CD4-positive, CD25-positive, alpha-beta regulatory T cell (primary cell): ENCODE data around the gene S100A8. TPM values are rescaled to one million over a fixed set of nuclear protein-coding genes. Genes with fewer than 3 reads are reported as not detected.

Experiments
- ATAC-seq, 2 donors: fragments of 150-1000 bp; cut with Tn5 transposase; one replicate each; pipeline ENCODE4 v1.10.0; 2021; ENCODE audit warnings: low read depth in 2 of 2, moderate number of reproducible peaks in 2 of 2, moderate library complexity in 1 of 2
- DNase-seq, 3 donors: peaks; one replicate each; pipeline versions ENCODE4 v3.0.0 to v3.0.0-alpha.2; 2012 to 2022; ENCODE audit warnings: mixed read lengths in 1 of 3
- H3K27ac ChIP-seq: one replicate; pipeline ENCODE4 v1.7.0; 2013; ENCODE audit warnings: mild to moderate bottlenecking, low read length; ENCODE audit not compliant: insufficient read depth, poor library complexity, severe bottlenecking
- H3K27me3 ChIP-seq: one replicate; pipeline ENCODE4 v1.7.0; 2013; ENCODE audit warnings: low read length; ENCODE audit not compliant: control insufficient read depth, insufficient read depth
- H3K36me3 ChIP-seq: one replicate; pipeline ENCODE4 v1.7.0; 2013; ENCODE audit warnings: mild to moderate bottlenecking, low read length, moderate library complexity; ENCODE audit not compliant: control insufficient read depth, insufficient read depth
- H3K4me1 ChIP-seq: 2 replicates; pipeline ENCODE4 v1.7.0; 2013; ENCODE audit warnings: mild to moderate bottlenecking, low read length; ENCODE audit not compliant: insufficient read depth, control insufficient read depth, poor library complexity, severe bottlenecking
- H3K4me3 ChIP-seq: one replicate; pipeline ENCODE4 v1.7.0; 2013; ENCODE audit warnings: low read depth, mild to moderate bottlenecking, low read length, moderate library complexity
- H3K9me3 ChIP-seq, 2 experiments: 1 replicate in 1 of 2; 2 replicates in 1 of 2; pipeline ENCODE4 v1.7.0; 2013; ENCODE audit warnings: low read length in 2 of 2, mild to moderate bottlenecking in 1 of 2, moderate library complexity in 1 of 2; ENCODE audit not compliant: control insufficient read depth in 2 of 2
- H3K27ac Mint-ChIP-seq, 3 donors: one replicate each; pipeline ENCODE4 v1.8.0; 2020 to 2022; ENCODE audit warnings: mild to moderate bottlenecking in 3 of 3, mixed read lengths in 3 of 3, moderate library complexity in 2 of 3
- H3K27me3 Mint-ChIP-seq: one replicate; pipeline ENCODE4 v1.8.0; 2022; ENCODE audit warnings: mild to moderate bottlenecking, mixed read lengths
- H3K36me3 Mint-ChIP-seq: one replicate; pipeline ENCODE4 v1.8.0; 2020; ENCODE audit warnings: mixed read lengths
- H3K4me1 Mint-ChIP-seq, 4 donors: one replicate each; pipeline ENCODE4 v1.8.0; 2020 to 2022; ENCODE audit warnings: mixed read lengths in 4 of 4, mild to moderate bottlenecking in 1 of 4
- H3K4me3 Mint-ChIP-seq, 4 donors: one replicate each; pipeline ENCODE4 v1.8.0; 2020 to 2022; ENCODE audit warnings: mild to moderate bottlenecking in 4 of 4, mixed read lengths in 4 of 4, moderate library complexity in 3 of 4
- H3K9me3 Mint-ChIP-seq, 7 donors: one replicate each; pipeline ENCODE4 v1.8.0; 2020 to 2022; ENCODE audit warnings: mixed read lengths in 7 of 7, mild to moderate bottlenecking in 3 of 7, moderate library complexity in 2 of 7
- polyA plus RNA-seq, 4 donors: library from polyadenylated mRNA; unstranded; fragments of 300-500 nt; fragmentation: Illumina TruSeq; gene quantifications; one replicate each; pipeline ENCODE4 v1.2.3, GENCODE V29; 2021
- total RNA-seq: library from RNA; stranded (reverse); gene quantifications from one replicate; pipeline ENCODE4 v1.2.3, GENCODE V29; 2022

Gene S100A8
- total and polyA plus RNA-seq, 5 donors from 2014 or later: 2.7 to 32.7 (median 7.8) TPM; not detected in 2

GRCh38 chr1:153431427-153431826 is 40.6 kb upstream of the S100A8 start:
- Mint-ChIP-seq H3K27me3 (peaks cover 5% of the 10 kb centered on the region), H3K27ac (no peak overlapping the region), H3K36me3 (no peaks in the 10 kb centered on the region), H3K9me3 (peaks cover 0 to 1% (median 0%) of the 10 kb centered on the region in 7 donors), H3K4me3 (no peak overlapping the region), H3K4me1 (no peaks in the 10 kb centered on the region)
- no peak for DNase-seq
- no peak overlapping the region for H3K4me3 ChIP-seq
- H3K27me3 ChIP-seq: no peaks in the 10 kb centered on the region
- no peaks in the 10 kb centered on the region for H3K36me3 ChIP-seq
- H3K9me3 ChIP-seq: no peaks in the 10 kb centered on the region
- H3K27ac ChIP-seq: no peak overlapping the region
- no peak for ATAC-seq
- H3K4me1 ChIP-seq: no peaks in the 10 kb centered on the region

GRCh38 chr1:153431002-153431401 is 40.1 kb upstream of the S100A8 start:
- H3K9me3 ChIP-seq: no peaks in the 10 kb centered on the region
- H3K27me3 Mint-ChIP-seq: peaks cover 5% of the 10 kb centered on the region
- H3K27me3 ChIP-seq: no peaks in the 10 kb centered on the region
- H3K27ac ChIP-seq: no peak overlapping the region
- peaks cover 0 to 1% (median 0%) of the 10 kb centered on the region in 7 donors for H3K9me3 Mint-ChIP-seq
- no peak overlapping the region for H3K27ac Mint-ChIP-seq
- ATAC-seq: no peak
- no peaks in the 10 kb centered on the region for H3K36me3 Mint-ChIP-seq
- H3K4me3 ChIP-seq: no peak overlapping the region
- no peak for DNase-seq
- no peaks in the 10 kb centered on the region for H3K4me1 ChIP-seq
- no peaks in the 10 kb centered on the region for H3K36me3 ChIP-seq
- no peaks in the 10 kb centered on the region for H3K4me1 Mint-ChIP-seq
- no peak overlapping the region for H3K4me3 Mint-ChIP-seq

GRCh38 chr1:153430561-153430960 is 39.7 kb upstream of the S100A8 start:
- DNase-seq (no peak), ATAC-seq (no peak)
- Histone ChIP-seq H3K9me3 (no peaks in the 10 kb centered on the region), H3K36me3 (no peaks in the 10 kb centered on the region), H3K27ac (no peak overlapping the region), H3K27me3 (no peaks in the 10 kb centered on the region), H3K4me3 (no peak overlapping the region), H3K4me1 (no peaks in the 10 kb centered on the region)
- Mint-ChIP-seq H3K4me1 (no peaks in the 10 kb centered on the region), H3K36me3 (no peaks in the 10 kb centered on the region), H3K4me3 (no peak overlapping the region), H3K27ac (no peak overlapping the region), H3K9me3 (peaks cover 0 to 1% (median 0%) of the 10 kb centered on the region in 7 donors), H3K27me3 (peaks cover 5% of the 10 kb centered on the region)

GRCh38 chr1:153430166-153430553 is 39.3 kb upstream of the S100A8 start:
- no peak overlapping the region for H3K4me3 Mint-ChIP-seq
- peaks cover 0 to 1% (median 0%) of the 10 kb centered on the region in 7 donors for H3K9me3 Mint-ChIP-seq
- DNase-seq (no peak), ATAC-seq (no peak)
- no peak overlapping the region for H3K27ac ChIP-seq
- H3K4me1 ChIP-seq: no peaks in the 10 kb centered on the region
- no peaks in the 10 kb centered on the region for H3K36me3 ChIP-seq
- H3K36me3 Mint-ChIP-seq: no peaks in the 10 kb centered on the region
- no peaks in the 10 kb centered on the region for H3K9me3 ChIP-seq
- H3K4me3 ChIP-seq: no peak overlapping the region
- no peak overlapping the region for H3K27ac Mint-ChIP-seq
- peaks cover 9% of the 10 kb centered on the region for H3K27me3 Mint-ChIP-seq
- H3K27me3 ChIP-seq: peaks cover under 1% of the 10 kb centered on the region
- no peaks in the 10 kb centered on the region for H3K4me1 Mint-ChIP-seq

GRCh38 chr1:153429266-153430165 is 38.6 kb upstream of the S100A8 start:
- Mint-ChIP-seq H3K4me1 (no peaks in the 10 kb centered on the region), H3K36me3 (no peaks in the 10 kb centered on the region), H3K27ac (no peak overlapping the region), H3K27me3 (peaks cover 13% of the 10 kb centered on the region), H3K9me3 (peaks cover 0 to 1% (median 0%) of the 10 kb centered on the region in 7 donors), H3K4me3 (no peak overlapping the region)
- DNase-seq (no peak), ATAC-seq (no peak)
- H3K27ac ChIP-seq: no peak overlapping the region
- H3K27me3 ChIP-seq: peaks cover 2% of the 10 kb centered on the region
- H3K9me3 ChIP-seq: no peaks in the 10 kb centered on the region
- H3K4me1 ChIP-seq: no peaks in the 10 kb centered on the region
- H3K4me3 ChIP-seq: no peak overlapping the region
- H3K36me3 ChIP-seq: no peaks in the 10 kb centered on the region

- Mint-ChIP-seq H3K4me1 (no peaks in the 10 kb centered on the region), H3K9me3 (peaks cover 0 to 1% (median 0%) of the 10 kb centered on the region in 7 donors), H3K36me3 (no peaks in the 10 kb centered on the region), H3K4me3 (no peak overlapping the region), H3K27me3 (peaks cover 18% of the 10 kb centered on the region), H3K27ac (no peak overlapping the region)
- ATAC-seq (no peak), DNase-seq (no peak)
- Histone ChIP-seq H3K27me3 (peaks cover 2% of the 10 kb centered on the region), H3K36me3 (no peaks in the 10 kb centered on the region), H3K4me1 (no peaks in the 10 kb centered on the region), H3K27ac (no peak overlapping the region), H3K9me3 (no peaks in the 10 kb centered on the region), H3K4me3 (no peak overlapping the region)
These were observed 37.9 kb upstream of the S100A8 start for GRCh38 chr1:153428791-153429190.

- peak overlapping the region in 1 of 4 donors; percentile 78 for H3K4me3 Mint-ChIP-seq
- H3K9me3 ChIP-seq: no peaks in the 10 kb centered on the region
- no peaks in the 10 kb centered on the region for H3K36me3 ChIP-seq
- no peak overlapping the region for H3K4me3 ChIP-seq
- no peak overlapping the region for H3K27ac ChIP-seq
- H3K9me3 Mint-ChIP-seq: peaks cover 0 to 4% (median 0%) of the 10 kb centered on the region in 7 donors
- no peaks in the 10 kb centered on the region for H3K4me1 Mint-ChIP-seq
- no peaks in the 10 kb centered on the region for H3K4me1 ChIP-seq
- no peaks in the 10 kb centered on the region for H3K36me3 Mint-ChIP-seq
- peaks cover 2% of the 10 kb centered on the region for H3K27me3 ChIP-seq
- no peak for ATAC-seq
- no peak for DNase-seq
- H3K27ac Mint-ChIP-seq: no peak overlapping the region
- peaks cover 18% of the 10 kb centered on the region for H3K27me3 Mint-ChIP-seq
These were observed 37.3 kb upstream of the S100A8 start for GRCh38 chr1:153428073-153428638.
